Measurements from ENCODE around the gene CCDC15.

GRCh38 chr11:125053167-125053566, 99.2 kb downstream of the CCDC15 start:
- TF ChIP-seq MAFK (IDR thresholded peaks at IDR 0.05; ENCODE audit: partially characterized antibody) (no peak), POLR2A (IDR thresholded peaks at IDR 0.05; ENCODE audit: low read length) (no peak), CBX8 (IDR thresholded peaks at IDR 0.05) (no peak), CTCF (IDR thresholded peaks at IDR 0.05) (no peak), FOSL2 (IDR thresholded peaks at IDR 0.05) (no peak), FOSL2 (CRISPR knock-in tag; IDR thresholded peaks at IDR 0.05) (no peak), POLR2AphosphoS2 (conservative IDR thresholded peaks at IDR 0.05; ENCODE audit: low read length) (no peak), ZC3H11A (IDR thresholded peaks at IDR 0.05) (no peak)
- TF ChIP-seq, protein P1, sequence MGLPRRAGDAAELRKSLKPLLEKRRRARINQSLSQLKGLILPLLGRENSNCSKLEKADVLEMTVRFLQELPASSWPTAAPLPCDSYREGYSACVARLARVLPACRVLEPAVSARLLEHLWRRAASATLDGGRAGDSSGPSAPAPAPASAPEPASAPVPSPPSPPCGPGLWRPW (IDR thresholded peaks at IDR 0.05) = no peak
- TF ChIP-seq, protein P2, sequence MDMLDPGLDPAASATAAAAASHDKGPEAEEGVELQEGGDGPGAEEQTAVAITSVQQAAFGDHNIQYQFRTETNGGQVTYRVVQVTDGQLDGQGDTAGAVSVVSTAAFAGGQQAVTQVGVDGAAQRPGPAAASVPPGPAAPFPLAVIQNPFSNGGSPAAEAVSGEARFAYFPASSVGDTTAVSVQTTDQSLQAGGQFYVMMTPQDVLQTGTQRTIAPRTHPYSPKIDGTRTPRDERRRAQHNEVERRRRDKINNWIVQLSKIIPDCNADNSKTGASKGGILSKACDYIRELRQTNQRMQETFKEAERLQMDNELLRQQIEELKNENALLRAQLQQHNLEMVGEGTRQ (IDR thresholded peaks at IDR 0.05) = no peak
